HG02759 (cell line): Measurements from ENCODE around the gene SETBP1.

Source experiments
- ATAC-seq: cut with Tn5 transposase; IDR thresholded peaks from one replicate; pipeline ENCODE4 v1.9.1; 2021; ENCODE audit warnings: mild to moderate bottlenecking, moderate library complexity; ENCODE audit not compliant: unreplicated experiment

SETBP1 gene

GRCh38 chr18:44702594-44702993 is 21.9 kb downstream of the SETBP1 start:
- no peak for ATAC-seq

DNA sequence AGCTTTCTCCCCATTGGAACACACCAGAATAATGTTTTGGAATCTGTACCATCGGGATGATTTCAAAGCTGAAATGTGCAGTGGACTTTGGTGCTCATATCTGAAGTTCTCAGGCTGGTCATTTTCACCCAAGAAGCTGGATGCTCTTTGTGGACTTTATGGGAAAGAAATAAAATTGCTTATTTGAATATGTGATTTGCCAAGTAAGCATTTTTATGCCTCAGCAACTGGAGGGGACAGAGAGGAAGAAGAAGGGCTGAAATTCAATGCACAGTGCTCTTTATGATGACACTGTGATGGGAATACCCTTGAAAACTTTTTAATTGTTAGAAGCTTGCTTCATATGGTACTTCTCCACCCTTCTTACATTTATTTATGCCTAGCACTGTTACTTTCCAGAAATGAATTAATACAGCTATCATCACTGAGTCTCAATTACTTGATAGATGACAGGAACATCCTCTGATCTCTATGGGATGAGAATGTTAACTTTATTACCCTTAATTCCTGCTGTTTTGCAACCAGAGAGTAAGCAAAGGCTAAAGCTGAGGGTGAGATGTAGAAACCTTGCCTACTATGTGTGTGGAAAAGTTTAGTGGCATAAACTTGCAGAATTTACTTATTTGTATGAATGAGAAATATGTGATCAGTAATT is 23.6 kb downstream of the SETBP1 start:
- no peak for ATAC-seq

DNA sequence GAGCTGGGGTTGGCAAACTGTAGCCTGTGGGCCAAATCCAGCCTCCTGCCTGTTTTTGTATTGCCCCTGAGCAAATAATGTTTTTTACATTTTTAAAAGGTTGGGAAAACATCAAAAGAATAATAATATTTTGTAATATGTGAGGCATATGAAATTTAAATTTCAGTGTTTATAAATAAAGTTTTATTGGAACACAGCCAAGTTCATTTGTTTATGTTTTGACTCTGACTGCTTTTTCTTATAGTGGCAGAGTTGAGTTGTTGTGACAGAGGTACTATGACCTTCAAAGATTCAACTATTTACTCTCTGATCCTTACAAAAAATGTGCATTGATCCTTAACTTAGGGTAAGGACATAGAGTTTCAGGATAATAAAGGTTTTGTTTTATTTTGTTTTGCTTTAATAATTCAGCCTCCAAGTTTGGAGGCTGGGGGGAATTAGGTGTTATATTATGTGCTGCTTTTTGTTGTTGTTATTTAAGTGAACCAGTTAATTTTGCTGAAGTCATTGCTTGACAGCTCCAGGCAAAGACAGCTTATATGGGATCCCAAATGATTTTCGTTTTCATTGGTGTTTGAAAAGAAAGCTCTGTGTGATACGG is 24.5 kb downstream of the SETBP1 start:
- ATAC-seq, result no peak

DNA sequence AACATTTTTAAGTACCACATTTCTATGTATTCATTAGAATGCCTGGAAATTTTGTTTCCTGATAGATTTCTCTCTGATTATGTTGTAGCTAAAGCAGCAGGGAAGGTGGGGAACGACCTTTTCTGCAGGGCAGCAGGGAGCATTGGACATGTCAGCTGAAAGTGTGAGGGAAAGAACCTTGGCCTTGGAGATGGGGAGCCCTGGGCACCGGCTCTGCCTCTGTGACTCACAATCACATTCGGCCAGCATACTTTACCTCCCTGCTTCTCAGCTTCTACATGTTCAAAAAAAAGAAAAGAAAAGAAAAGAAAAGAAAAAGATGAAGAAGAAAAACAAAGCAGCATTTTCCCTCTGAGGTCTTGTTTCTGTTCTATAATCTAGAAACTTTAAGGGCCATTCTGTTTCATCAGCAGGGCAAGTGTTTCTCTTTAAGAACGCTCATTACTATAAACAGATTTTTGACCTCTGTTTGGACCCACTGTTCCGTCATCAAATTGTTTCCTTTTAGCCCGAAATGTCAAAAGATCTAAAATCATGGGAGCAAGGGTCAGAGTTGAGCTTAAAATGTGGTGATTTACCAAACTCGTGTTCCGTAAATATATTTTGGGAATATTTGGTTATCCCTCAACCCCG is 27.9 kb downstream of the SETBP1 start:
- ATAC-seq, result no peak

DNA sequence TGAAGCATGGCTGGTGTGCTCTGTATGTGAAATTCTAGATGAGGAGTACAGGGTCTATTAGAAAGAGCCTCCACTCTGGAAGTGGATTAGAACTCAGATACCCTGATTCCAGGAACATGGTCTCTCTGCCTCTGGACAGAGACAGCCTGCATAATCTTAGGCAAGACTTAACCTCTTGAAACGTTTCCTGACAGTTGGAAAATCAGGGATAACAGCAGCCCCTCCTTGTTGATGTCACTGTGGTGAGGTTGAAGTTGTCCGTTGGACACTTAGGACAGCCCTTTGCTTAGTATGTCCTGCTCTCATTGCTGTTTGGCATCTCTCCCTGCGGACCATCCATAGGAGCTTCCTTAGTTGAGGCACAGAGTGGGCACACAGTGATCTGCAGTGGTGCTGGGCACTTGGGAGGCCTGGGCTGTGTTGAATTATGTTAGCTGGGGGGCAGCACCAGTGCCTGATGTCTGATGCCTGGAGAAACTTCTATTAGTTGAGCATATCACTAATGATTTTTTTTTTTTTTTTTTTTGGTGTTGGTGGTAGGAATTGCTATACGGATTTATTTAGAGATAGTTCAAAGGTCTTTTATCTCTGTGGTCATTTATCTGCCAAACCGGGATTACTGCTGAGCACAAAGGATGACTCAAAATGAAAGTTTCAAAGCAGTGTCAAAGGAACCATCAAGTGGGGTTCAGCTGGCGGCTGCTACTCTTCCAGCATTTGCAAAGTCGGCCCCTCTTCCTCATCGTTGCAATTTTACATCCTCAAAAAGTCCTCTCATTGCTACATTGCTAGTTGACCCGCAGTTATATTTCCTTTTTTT is 28.8 kb downstream of the SETBP1 start:
- peak; percentile 94 for ATAC-seq

DNA sequence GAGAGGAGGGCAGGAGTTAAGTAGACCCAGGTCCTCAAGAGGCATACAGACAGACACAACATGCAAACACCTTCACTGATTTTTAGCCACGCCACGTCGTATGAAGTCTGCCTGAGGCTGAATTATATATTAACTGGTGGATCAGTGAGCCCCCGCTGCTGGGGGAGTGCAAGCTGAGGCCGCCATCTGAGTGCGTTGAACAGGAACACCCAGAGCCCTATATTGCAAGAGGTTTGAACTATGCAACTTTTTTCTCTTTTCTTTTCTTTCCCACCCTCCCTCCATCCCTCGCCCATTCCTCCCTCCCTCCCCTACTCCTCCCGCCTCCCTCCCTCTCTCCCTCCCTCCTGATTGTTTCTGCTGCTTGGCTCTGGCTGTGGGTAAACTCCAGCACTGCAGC is 30.2 kb downstream of the SETBP1 start:
- ATAC-seq, result no peak

DNA sequence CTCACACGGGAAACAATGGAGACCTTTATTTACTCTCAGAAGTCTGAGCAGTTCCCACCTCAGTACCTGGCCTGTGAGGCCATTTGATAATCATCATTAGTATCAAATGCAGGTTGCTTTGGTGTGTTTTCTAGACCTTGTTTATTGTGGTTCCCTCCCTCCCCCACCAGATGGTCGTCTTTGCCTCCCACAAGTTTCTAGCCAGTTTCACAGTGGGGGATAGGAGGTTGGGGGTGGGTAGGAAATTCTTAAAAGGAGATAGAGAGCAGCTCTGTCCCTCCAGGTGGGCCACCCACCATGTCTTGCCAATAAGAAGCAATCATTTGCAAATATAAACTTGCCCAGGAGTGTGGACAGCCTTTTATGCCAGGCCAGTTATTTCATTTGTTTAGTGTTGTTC is 31.3 kb downstream of the SETBP1 start:
- no peak for ATAC-seq

GRCh38 chr18:44713435-44713834 is 32.7 kb downstream of the SETBP1 start:
- no peak for ATAC-seq

GRCh38 chr18:44714376-44714775 is 33.7 kb downstream of the SETBP1 start:
- ATAC-seq, result no peak

DNA sequence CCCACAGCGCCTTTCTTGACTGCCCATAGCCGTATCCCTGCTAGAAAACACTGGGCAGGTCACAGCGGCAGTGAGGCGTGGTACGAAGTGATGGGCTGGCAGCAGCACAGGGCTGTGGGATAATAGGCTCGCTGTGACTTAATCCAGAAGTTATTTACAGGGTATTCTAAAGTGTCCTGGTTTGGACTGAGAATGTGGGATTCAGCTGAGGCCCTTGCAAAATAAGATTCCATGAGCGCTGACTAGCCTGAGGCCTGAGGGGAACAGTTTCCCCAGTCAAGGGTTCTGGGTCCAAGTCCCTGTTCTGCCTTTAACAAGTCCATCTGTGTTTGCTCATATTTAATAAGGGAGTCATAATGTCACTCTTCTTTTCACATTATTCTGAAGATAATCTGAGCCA is 34.6 kb downstream of the SETBP1 start:
- ATAC-seq, result no peak

- ATAC-seq, result no peak
These were observed 35.2 kb downstream of the SETBP1 start for GRCh38 chr18:44715842-44716241.

GRCh38 chr18:44716697-44717163 is 36.0 kb downstream of the SETBP1 start:
- no peak for ATAC-seq

DNA sequence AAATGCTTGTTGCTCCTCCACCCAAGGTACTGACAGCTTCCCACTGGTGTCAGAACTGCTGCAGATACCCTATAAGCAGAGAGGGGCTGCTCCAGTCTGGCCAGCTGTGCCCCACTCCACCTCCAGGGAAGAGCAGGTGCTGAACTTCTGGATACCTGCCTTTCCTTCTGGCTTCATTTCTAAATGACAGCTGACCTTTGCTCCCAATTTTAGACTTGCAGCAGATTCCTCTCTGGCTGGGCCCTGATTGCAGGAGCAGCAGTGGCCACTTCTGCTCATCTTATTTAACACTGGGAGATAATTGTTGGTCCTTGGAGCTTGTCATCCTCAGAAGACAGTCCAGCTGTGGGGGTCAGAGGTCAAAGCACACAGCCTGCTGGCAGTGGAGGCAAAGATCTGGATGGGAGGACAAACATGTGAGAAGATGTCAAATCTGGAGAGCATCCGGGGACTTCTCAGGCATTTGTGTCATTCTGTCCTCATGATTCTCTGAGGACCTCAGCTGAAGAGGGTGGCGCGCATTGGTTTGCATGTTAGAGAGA is 38.9 kb downstream of the SETBP1 start:
- no peak for ATAC-seq

DNA sequence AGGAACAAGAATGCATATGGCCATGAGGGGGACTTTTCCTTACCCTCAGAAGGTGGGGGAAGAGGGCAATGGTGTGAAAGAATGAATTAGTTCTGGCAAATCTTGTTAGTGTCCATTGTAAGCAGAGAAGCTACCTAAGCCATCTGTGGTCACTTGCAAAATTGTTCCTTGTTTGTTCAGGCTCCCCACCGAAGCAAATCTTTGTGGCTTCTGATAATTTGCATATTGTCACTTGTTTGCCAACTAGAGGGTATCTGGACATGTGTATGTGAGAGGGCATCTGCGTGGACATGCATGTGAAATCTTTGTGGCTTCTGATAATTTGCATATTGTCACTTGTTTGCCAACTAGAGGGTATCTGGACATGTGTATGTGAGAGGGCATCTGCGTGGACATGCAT is 41.1 kb downstream of the SETBP1 start:
- peak; percentile 47 for ATAC-seq

DNA sequence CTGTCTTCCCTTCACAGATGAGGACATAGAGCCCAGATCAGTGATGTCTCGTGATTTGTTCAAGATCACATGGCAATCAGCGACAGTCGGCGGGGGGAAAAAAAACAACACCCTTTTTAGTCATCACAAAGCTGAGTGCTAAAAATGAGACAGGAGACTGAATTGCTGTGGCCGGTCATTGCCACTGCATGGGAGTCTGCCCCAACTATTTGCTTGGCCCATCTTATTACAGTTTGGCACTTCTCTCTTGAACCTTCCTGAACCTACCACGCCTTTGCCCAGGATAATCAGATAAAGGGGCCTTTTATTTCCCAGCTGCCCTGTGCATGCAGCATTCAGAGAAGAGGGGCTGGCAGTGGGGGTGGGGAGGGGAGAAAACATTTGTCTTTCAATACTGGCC is 42.7 kb downstream of the SETBP1 start:
- no peak for ATAC-seq

DNA sequence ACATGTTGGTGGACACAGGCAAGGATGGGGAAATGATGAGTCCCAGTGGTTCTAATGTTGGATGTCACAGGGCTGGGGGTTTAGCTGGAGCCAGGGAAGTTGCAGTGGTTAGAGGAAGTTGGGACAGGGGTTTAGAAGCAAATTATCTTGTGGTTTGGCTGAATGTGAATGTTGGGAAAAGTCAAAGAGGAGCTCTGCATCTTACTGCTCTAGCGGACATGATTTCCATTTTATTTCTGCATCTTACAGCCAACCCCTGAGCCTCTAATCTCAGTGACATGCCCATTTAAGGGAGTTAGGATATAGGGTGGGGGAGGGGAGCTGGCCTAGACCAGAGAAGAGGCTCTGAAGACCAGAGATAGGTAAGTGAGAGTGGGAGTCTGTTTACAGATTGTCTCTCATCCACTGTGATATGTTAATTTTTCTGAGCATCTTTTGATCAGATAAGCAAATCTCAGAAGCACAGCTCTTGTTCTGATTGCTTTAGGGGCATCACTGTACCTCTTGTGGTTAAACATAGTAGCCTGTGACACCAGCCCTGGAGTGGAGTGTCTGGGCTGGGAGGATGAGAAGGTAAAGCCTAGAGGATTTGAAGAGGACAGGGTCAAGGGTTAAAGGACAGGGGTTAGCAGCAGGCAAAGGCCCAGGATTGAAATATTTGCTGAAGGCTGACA is 43.6 kb downstream of the SETBP1 start:
- no peak for ATAC-seq

- peak; percentile 64 for ATAC-seq
These were observed 44.8 kb downstream of the SETBP1 start for GRCh38 chr18:44725300-44726058.

GRCh38 chr18:44726059-44726421 is 45.4 kb downstream of the SETBP1 start:
- no peak for ATAC-seq

- ATAC-seq, result no peak
These were observed 46.6 kb downstream of the SETBP1 start for GRCh38 chr18:44727291-44727690.

- no peak for ATAC-seq
These were observed 49.0 kb downstream of the SETBP1 start for GRCh38 chr18:44729631-44730101.
